ENCODE data around the gene CPED1.
"Not testable (repeated sequence)": the region's sequence is repeated elsewhere in the genome, so short reads cannot be mapped to it uniquely, and the experiment has no call there.

The CPED1 gene

DNA sequence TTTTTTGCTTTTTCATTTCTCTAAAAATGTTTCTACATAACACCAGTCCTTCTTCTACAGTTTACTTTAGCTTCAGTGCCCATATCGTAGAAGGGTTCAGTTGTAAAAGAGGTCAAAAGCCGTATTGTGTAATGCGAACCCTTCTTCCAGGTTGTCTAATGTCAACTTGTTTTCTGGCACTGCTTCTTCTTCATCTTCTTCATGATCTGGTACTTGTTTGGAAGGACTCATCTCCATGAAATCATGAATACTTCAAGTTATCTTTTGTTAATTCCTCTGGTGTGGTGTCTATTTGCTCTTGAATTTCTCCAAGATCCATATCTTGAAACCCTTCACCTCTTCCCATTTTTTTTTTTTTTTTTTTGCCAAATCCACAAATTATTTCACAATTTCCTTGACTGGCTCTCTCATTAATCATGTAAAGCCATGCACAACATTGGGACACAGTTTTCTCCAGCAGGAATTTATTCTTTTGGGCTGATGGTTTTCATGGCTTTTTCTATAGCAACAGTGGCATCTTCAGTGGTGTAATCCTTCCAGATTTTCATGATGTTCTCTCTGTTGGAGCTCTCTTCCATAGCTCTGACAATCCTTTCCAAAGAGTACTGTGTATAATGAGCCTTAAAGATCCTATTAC lies 85.1 kb downstream of the CPED1 start:
- no peak for DNase-seq

DNA sequence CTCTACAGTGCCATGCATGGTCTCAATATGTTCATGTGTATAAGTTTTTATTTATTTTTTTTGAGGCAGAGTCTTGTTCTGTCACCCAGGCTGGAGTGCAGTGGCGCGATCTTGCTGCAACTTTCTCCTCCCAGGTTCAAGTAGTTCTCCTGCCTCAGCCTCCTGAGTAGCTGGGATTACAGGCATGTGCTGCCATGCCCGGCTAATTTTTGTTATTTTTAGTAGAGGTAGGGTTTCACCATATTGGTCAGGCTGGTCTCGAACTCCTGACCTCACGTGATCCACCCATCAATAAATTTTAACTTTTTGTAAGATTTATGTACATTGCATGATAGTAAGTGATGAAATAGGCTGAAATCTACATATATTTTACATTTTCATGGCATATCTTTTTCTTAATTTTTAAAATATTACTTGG lies 86.9 kb downstream of the CPED1 start:
- DNase-seq = not testable (repeated sequence)

DNA sequence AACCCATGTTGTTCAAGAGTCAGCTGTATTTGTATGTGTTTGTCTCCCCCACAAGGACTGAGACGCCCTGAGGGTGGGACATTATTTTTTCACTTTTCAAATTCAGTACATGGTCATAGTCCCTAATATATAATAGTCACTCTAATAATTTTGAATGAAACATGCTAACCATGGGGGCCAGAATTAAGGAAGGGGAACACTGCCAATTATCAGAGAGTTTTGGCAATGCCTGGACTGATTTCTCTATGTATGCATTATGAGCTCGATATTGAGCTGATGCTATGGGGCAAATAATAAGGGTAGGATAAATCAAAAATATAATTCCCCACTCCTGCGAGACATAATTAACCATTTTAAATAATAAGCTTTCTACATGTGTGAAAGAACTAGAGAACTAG lies 87.4 kb downstream of the CPED1 start:
- DNase-seq = no peak

DNA sequence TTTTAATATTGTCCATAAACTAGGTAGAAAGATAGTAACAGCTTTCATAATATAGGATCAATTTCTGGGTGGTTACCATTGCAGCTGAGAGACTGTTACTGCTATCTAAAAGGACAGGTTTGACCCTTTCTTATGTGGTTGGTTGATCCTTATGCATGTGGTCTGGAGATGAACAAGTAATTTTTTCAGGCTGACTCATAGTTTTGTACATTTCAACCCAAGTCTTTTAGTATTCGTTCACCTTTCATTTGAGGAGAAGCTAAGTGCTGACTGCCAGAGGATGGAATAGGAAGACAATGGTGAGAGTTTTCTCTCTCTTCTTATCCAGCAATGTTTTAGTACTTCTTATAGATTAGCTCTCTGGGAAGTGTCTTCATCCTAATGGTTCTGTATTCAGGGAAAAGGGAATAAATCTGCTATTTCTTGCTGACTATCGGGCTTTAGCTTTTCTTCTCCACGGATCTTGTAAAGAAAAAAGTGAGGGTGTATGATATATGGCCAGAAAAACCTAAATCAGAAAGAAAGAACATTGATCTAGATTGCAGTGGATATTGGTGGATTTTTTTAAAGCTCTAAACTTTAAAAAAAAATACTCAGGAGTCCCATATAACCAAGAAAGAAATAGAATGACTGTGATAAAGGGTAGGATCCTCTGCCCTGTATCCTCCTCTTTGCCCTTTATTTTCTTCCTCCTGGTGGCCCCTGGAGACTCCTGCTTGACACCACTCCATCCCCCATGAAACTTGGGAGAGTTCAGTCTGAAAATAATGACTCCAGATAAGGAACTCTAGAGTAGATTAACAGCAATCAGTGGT lies 88.0 kb downstream of the CPED1 start:
- DNase-seq = no peak

DNA sequence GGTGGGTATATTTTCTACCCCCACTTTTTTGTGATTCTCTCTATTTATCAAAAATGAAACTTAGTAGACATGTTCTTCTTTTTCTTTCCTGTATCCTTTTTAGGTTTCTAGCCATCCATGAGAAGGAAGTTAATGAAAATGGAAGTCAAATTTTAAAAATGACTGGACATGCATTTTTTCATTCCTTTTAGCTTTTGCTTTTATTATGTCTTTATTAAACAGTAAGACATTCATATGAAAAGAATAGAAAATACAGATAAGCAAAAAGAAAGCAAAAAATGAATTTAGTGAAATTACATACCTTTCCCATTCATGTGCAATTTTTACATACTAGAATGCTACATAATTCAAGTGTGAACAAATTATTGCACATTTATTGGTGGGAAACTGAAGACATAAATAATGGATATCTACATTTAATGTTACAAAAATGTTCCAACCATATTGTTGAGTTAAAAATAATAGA lies 88.7 kb downstream of the CPED1 start:
- no peak for DNase-seq

DNA sequence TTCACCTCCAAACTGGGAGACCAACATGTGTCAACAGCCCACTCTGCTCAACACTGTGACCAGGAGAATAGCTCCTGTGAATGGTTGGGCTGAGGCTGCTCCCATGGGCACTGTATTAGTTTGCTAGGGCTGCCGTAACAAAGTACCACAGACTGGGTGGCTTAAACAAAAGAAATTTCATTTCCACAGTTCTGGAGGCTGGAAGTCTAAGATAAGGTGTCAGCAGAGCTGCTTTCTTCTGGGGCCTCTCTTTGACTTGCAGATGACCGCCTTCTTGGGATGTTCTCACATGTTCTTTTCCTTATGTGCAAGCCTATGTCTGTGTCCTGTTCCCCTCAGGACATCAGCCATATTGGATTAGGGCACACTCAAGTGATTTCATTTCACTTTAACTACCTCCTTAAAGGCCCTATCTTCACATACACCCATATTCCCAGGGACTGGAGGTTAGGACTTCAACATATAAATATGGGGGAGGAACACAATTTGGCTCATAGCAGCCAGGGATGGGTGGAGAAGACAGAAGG lies 90.3 kb downstream of the CPED1 start:
- DNase-seq = no peak

DNA sequence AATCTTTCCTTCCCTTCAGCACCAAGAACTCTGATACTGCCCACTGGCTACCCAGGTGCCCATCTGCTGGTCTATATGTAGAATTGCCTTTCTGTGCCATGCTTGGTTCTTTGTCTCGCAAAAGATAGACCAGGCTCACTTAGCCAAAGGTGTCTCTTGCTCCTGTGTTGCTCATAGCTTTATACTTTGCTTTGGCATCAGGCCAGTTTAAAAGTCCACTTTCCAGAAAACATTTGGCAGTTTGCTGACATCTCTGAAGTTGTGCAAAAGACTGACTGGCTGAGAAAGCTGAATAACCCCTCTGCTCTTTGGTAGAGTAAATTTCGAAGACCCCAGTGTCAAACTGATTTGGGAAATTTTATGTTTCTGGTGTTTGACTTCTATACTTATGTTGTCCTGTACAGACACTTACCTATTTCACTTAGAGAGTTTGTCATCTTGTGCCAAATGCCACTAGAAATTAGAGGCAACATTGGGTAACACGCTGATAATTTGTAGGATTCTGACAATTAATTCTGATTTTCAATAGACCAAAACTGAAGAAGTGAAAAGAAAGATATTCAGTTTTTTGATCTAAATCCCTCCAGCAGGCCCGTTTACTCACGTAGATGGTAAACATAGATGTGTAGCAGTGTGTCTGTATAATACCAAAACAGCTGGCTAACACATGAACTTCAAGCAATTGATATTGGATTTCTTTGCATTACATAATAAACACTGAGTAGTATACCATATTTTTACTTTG lies 91.1 kb downstream of the CPED1 start:
- no peak for DNase-seq

DNA sequence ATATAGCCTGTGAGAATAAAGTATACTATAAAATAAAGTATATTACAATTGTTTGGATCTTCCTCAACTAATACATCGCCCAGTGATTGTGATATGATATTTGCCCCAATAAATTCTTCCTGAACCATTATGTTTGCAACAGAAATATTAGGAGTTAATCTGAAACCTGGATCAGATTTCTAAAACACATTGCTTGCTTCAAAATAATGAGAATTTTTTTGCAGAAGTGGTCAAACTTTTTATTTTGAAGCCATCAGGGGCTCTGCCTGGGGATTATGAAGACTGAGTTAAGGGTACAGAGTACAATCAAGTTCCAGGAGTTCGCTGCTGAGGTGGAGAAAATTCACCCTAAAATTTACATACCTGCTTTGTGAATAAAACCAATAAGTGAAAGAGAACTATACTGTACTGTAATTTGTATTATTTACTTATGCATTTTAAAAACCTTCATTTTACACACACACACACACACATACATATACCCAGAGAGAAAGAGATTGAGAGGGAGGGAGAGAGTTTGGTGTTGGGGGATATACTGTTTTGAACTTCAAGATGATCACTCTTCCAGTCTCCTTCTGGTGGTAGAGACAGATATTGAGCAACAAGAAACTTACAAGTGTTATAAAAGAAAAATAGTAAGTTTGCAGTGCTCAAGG lies 91.9 kb downstream of the CPED1 start:
- DNase-seq = no peak

DNA sequence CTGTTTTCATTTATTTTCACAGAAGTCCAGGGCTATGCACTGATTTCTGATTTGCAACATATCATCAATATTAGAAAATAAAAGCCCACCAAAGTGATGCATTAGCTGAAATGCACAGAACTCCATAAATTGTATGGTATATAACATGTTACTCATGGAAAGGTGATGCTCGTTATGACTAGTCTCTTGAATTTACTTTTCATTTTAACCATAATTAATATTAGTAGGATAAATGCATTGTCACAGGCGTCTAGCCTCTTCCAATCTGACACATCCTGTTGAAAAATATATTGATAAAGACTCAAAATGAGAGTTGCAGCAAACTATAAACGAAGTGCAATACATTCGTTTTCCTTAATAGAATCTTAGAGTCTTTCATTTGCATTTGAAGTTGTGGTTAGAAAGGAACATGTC lies 92.4 kb downstream of the CPED1 start:
- no peak for DNase-seq

DNA sequence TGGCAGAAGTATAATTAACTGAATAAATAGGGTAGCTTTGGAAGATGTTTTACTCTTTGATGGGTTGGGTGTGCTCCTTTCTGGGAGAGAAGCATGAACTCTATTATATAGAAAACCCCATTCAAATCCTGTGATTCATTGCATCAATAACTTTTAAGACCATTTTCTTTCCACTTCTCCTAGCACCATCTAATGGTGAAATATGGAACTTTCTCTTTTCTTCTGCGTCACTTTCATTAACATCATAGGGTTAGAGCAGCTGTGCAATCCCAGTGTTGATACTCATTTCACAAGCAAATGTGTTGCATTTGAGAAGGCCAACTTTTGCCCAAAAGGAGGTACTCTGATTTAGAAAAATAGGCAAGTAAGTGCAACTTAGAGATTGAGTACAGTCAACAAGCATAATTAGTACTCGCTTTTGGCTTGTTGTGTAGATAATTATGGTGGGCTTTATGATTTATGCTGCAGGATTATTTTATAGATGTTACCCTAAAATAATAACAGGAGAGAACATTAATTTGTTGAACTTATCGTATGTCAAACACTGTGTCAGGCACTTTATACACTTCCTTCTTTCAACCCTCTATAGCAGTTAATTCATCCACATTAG lies 92.9 kb downstream of the CPED1 start:
- peak; percentile 65 for DNase-seq

DNA sequence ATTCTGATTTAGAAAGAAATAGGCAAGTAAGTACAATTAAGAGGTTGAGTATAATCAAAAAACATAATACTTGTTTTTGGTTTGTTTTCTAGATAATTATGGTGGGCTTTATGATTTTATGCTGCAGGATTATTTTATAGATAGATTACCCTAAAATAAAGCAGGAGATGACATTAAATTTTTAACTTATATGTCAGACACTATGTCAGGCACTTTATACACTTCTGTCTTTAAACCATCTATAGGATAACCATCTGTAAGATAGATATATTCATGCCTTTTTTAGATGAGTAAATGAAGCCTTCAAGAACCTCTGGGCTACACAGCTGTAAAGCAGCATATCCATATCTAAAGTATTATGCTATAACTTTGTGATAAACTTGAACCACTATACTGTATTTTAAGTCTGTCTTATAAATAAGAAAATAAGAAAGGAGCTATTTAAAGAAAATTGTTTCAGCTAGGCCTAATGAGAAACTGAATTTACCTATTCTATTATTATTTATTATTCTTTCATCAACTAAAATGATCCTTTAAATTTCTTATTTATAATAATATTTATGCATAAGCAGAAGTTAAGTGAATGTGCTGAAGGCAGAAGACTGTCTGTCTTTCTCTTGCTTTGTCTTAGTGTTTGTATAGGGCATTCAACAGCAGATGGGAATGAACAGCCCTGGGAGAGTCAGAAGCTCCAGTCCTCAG lies 94.0 kb downstream of the CPED1 start:
- no peak for DNase-seq

DNA sequence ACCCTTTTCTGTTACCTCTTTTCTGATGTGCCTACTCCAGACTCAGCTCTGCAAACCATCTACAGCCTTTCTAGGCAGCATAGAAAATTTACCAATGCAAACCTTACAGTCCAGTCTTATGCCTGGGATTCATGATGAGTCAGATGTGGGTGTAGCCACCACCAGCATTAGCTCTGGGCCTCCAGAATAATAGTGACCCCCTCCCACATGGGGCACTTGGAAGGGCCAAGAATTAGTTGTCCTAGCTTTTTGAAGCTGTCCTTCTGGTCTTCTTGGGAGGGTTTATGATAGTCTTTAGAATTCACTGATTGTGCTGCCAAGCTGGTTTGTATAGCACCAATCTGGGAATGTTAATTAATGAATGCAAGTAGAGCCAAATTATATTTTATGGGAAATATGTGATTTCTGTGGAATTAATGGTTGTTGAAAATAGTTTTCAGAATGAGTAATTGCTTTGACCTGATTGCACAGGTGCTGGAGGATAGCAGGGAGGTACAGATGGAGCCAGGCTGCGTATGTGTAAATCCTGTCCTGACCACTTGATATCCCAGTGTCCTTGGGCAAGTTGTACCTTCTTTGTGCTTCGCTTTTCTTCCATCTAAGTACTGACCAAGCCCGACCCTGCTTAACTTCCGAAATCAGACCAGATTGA lies 94.8 kb downstream of the CPED1 start:
- DNase-seq = no peak

DNA sequence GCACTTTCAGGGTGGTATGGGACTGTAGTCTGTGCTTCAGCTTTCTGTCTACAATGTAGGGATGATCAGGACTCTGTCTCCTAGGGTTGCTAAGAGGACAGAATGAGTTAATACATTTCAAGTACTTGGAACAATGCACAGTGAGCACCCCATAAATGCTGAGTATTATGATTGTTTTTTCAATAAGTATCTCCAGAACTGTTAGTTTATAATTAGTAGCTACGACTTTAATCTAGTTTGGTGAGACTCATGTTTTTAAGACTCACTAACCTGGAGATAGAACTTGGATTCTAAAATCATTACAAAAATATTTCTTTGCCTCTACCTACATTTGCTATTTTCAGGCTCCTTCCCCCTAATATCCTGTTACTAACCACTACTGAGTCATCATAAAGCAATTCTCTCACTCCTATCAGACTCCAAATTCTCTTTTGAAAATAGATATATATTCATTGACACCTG lies 95.3 kb downstream of the CPED1 start:
- DNase-seq = no peak

DNA sequence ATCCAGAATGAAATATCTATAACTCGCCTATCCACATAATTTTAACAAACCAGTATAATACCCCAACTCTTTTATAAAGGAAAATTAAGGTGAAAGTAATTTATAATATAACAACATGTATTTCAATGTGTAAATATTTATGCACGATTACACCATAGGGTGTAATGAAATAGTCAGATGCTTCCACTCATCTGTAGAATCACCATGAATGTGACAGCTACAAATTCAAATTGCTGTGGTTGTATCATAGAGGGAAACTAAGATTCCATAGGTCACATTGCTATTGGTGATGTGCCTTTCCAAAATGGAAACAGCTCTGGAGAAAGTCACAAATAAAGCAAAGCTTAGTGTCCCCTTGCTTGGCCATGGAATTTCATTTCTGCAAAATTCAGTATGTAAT lies 95.7 kb downstream of the CPED1 start:
- DNase-seq = no peak

DNA sequence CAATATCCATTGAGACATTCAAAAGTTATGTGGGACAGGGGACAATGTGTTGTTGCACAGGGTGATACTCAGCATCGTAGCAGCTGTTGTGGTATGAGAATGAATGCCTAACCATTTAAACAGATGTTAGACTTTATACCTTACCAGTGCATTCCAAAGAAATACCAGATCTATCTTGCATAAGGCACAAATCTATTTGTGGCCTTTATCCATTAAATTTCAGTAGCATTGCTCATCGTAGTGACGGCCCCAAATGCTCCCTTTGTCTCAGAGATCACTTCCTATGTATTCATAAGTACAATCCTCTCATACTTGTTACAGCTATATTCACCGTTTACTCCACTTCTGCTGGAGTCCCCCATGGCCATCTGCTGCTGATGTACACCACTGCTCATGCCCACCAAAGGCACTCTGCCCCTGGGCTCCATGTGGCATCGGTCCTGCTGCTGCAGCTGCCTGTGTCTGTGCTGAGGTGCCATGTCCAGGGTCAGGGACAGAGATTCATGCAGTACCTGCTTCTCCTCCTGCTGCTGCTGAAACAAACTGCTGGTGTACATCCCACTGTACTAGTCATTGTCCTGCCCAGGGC lies 96.3 kb downstream of the CPED1 start:
- DNase-seq = no peak

DNA sequence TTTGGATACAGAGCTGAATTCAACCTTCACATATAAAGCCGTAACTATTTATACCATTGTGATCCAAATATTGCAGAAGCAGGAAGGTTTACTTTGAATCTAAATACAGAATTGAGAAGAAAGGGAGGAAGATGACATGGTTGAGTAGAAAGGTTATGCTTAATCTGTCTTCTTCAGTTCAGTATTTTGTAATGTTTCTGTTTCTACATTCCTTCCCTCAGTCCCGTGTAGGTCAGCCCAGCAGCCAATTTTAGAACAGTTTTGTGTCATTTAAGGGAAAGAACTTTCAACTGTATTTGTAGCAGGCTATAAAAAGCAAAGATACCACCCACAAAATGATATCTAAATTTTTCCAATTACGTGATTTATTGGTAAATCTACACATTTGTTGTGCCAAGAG lies 97.4 kb downstream of the CPED1 start:
- DNase-seq = no peak

DNA sequence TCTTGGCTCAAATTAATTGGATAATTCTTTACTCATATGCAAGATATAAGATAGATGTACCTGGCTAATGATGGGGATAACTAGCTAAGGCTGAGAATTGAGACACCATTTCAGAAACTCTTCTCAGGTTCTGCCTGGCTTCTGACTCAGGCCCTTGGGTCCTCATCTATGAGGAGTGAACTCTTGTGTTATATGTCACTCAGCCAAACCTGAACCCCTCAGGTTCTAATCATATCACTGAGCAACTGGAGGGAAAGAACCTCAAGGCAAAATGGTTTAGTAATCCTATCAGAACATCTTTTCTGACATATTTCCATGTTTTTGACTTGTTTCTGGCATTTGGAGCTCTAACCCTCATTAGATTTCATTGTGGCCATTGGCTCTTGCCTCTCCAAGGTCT lies 100.4 kb downstream of the CPED1 start:
- no peak for DNase-seq

DNA sequence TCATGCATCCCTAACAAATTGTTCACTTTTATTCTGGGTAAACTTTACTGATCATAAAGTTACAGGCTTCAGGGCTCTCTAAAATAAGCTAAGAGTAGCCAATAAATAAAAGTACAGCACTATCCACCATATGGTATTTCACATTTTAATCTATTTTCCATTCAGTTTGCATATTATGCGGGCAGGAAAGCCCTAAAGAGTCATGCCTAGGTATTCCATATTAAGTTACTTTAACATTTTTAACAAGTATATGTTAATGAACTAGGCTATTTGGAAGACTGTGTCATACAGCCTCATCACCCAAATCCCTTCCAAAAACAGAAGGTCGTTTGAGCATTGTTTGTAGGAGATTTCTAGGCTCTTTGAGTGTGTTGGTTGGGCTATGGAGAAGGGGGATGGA lies 106.3 kb downstream of the CPED1 start:
- no peak for DNase-seq

DNA sequence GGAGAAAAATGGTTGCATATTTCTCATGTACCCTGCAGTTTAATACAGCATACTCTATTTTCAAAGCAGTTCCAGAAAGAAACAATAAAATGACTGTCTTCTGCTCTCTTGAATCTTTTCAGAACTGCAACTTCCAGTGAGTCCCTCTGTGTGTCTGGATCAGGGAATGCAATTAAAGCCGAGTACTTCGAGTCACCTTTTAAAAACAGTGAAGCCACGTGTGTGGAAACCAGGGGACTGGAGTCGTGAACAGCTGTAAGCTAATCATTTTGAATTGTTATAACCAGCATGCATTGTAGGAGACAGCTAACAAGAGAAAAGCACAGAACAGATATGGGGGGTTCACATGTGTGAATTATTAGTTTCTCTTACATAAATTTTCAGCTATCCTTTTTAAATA lies 109.1 kb downstream of the CPED1 start:
- DNase-seq = no peak

DNA sequence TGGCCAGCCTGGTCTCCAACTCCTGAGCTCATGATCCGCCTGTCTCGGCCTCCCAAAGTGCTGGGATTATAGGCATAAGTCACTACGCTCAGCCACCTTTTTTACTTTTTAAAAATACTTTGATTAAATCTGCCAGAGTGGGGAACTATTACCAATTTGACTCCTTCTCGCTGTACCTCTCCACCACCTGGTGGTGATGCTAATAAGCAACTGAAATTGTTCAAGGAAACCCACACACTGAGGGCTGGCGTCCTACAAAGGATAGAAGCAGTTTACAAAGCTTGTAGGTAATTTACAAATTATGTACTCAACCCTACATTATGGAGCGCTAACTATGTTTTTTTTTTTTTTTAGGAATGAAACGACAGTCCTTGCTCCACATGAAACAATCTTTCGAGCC lies 111.1 kb downstream of the CPED1 start:
- no peak for DNase-seq

DNA sequence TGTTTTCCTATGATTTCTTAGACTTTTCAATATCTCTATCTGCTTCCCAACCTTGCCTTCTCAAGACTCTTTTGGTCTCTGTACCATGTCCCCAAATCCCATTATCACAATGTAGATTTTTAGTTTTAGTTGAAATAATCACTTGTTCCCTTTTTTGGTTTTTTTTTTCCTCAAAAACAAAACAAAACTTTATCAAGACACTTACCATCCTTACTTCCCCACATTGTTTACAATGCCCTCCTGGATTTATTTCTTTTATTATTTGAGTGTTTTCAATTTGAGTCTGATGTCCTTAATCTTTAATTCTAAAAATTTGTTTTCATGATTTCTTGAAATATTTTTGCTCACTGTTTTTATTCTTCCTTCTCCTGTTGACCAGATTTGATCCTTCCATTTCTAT lies 112.6 kb downstream of the CPED1 start:
- no peak for DNase-seq
